NCI-H146 treated with DMSO at 0.1 percent for 48 hours (cell line): ENCODE results near the gene IL18RAP.

Experiments
- DNase-seq: peaks from one replicate; lab custom pipeline; 2025; ENCODE audit not compliant: unreplicated experiment; lab: John Stamatoyannopoulos, UW

The IL18RAP gene

DNA sequence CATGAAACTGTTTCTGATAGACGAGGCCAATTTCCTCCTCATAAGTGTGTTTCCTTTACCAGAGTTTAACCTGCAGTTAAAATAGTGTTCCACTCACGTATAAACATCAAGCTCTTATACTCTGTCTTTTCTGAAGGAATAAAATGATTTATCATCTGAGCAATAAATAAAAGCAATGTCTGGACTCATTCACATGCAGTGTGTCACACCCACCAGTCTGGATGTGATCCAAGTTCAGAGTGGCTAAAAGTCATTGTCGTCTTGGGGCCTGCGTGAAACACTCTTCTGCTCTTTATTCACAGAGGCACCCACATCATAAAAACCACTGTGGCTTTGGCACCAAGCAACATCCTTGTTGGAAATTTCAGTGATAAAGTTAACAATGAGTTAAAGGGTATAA is 30.5 kb downstream of the IL18RAP start:
- DNase-seq, result no peak

DNA sequence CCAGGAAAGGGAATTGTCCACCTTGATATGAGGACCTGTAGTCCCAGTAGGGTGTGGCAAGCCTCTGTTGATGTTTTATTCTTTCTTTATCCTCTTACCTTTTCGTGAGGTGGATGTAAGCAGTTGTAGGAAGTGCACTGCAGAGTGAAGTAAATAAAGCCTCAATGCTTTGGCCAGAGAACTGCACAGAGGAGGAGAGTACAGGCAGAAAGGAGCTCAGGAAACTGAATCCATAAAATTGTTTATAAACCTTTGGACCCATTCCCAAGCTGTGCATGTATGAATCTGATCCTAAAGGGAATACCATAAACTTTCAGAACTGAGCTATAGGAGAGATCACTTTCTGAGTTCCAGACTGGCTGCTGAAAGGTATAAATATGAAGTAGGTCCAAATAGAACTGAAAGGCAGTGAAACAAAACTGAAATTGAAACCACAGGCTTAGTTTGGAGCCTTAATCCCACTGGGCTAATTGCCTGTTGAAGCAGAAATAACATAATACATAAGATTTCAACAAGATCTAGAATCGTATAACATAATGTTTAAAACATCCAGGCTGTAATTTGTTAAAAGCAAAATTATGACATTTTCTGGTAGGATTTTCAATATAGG is 32.2 kb downstream of the IL18RAP start:
- DNase-seq, result no peak

DNA sequence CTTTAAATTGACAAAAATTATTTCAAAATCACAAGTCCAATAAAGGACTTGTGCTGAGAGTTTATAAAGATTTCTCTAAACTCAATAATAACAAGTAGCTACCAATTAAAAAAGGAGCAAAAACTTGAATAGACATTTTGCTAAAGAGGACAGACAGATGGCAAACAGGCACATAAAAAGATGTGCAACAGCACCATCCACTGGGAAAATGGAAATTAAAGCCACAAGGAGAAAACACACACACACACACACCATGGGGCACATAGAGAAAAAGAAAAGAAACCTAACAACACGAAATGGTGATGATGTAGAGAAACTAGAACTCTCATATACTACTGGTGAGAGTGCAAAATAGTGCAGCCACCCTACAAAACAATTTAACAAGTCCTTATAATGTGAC is 37.5 kb downstream of the IL18RAP start:
- no peak for DNase-seq

GRCh38 chr2:102461188-102461587 is 38.2 kb downstream of the IL18RAP start:
- no peak for DNase-seq

GRCh38 chr2:102463160-102463559 is 40.2 kb downstream of the IL18RAP start:
- DNase-seq, result no peak

- no peak for DNase-seq
Measured at GRCh38 chr2:102470168-102470567, 47.2 kb downstream of the IL18RAP start.

DNA sequence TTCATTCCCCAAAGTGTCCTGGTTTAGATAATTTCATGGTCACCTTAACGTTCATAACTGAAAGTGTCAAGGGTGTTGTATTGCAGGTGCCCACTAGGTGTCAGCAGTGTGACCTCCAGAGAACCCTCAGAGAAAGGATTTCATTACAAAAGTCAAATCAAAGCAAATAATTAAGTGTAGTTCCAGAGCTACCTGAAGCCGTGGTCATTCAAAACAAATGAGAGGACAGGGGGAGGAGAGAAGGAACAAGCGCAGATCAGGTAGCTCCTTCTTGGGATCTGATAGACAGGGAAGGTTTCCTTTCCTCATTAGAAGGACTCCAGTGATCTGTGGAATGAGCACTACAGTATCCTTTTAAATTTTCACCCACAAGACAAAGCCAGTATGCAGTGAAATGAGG is 50.1 kb downstream of the IL18RAP start, which contains the start of gene SLC9A4:
Gene SLC9A4, plus strand, starts transcription at position 207 of the 400 bp plus-strand sequence. CDS start 534 bp downstream, outside the sequence.
- DNase-seq, result no peak

DNA sequence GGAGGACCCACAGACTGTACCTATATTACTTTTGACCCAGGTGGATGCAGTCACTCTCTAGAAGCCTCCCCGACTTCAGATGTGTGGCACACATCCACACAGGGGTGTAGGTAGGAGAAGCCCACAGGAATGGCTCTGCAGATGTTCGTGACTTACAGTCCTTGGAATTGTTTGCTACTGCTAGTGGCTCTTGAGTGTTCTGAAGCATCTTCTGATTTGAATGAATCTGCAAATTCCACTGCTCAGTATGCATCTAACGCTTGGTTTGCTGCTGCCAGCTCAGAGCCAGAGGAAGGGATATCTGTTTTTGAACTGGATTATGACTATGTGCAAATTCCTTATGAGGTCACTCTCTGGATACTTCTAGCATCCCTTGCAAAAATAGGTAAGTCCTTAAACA is 50.7 kb downstream of the IL18RAP start:
- DNase-seq, result no peak

GRCh38 chr2:102474785-102475184 is 51.8 kb downstream of the IL18RAP start:
- no peak for DNase-seq

DNA sequence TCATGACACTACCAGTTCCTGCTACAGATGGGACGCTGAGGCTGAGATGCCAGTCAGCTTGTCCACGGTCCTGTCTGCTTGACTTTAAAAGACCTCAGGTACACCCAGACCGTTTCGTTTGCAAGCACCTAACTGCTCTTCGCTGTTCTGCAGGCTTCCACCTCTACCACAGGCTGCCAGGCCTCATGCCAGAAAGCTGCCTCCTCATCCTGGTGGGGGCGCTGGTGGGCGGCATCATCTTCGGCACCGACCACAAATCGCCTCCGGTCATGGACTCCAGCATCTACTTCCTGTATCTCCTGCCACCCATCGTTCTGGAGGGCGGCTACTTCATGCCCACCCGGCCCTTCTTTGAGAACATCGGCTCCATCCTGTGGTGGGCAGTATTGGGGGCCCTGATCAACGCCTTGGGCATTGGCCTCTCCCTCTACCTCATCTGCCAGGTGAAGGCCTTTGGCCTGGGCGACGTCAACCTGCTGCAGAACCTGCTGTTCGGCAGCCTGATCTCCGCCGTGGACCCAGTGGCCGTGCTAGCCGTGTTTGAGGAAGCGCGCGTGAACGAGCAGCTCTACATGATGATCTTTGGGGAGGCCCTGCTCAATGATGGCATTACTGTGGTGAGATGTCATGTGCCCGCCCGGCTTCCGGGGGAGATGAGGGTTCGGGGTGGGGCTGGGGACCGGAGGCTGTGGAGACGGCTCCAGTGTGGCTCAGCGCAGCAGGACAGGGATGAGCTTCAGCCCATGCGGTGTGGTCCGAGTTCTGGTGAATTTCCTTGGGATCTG is 55.9 kb downstream of the IL18RAP start:
- no peak for DNase-seq

GRCh38 chr2:102480285-102481195 is 57.6 kb downstream of the IL18RAP start:
- DNase-seq, result no peak

DNA sequence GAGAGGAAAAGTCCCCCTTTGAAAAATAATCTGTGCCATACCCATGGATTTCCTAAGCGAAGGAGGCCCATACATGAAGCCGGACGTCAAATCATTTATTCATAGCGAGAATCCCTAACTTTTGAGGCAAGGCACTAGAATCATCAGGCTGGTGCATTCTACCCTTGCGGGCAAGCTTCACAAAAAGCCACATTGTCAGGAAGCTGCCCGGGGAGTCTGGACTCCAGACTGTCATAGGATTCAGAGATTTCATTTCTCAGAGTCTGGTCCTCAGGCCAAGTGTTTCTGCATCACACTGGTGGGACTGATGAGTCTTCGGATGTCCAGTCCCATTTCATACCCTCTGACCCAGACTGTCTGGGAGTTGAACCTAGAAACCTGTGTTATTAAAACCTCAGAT is 59.0 kb downstream of the IL18RAP start:
- no peak for DNase-seq

GRCh38 chr2:102483086-102483485 is 60.1 kb downstream of the IL18RAP start:
- no peak for DNase-seq

- no peak for DNase-seq
Measured at GRCh38 chr2:102484310-102485061, 61.5 kb downstream of the IL18RAP start.

- no peak for DNase-seq
Measured at GRCh38 chr2:102485147-102485785, 62.3 kb downstream of the IL18RAP start.

DNA sequence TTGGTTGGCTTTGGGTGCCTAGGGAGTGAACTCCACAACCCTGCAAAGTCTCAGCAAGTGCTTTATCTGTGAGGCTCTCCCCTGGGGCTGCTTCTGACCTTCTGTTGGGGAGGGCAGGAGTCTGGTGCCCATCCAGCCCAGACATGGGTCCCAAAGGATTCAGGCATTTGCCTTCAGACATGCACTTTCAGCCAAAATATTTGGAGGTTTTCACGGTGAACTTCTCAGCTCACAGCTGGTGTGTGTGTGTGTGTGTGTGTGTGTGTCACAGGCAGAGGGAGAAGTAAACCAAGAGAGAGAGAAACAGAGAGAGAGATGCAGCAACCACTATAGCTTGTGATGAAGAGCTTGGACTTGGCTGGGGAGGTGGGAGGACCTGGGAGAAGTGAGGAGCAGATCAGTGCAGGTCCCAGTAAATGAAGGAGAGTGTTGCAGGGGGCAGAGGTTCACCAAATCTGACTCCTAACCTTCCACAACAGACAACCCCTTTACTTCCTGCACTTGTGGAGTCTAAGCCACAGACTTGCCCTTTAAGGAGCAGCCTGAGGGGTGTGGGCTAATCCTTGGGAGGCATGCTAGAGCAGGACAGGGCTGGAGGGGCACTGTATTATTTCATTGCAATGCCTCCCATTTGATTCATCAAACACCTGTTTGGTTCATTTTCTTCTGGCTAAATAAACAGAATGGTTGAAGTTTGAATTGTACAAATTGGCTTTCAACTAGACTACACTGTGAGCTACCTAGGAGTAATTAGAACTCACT is 64.2 kb downstream of the IL18RAP start:
- no peak for DNase-seq

GRCh38 chr2:102487761-102488462 is 65.0 kb downstream of the IL18RAP start:
- no peak for DNase-seq

GRCh38 chr2:102489646-102490045 is 66.7 kb downstream of the IL18RAP start:
- no peak for DNase-seq

- DNase-seq, result no peak
Measured at GRCh38 chr2:102492006-102492405, 69.0 kb downstream of the IL18RAP start.
